ENCODE measurements around the gene ANXA2.

The ANXA2 gene

DNA sequence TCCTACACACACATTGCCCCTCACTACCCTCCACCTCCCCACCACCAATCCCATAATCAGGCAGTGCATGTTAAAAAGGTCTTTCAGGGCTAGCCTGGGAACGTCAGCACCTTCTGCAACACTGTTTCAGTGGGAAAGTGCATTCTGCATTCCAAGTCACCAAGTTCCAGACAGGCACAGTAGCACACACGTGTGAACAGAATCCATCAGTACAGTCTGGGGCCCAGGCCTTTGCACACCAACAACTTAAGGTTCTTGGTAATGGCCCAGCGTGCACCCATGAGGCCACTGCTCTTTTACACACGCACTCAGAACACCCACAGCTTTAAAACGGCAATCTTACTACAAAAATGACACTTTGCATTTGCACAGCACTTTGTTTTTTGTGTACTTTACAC, 1.2 kb downstream of the ANXA2 start:
- no peak for TF ChIP-seq GATA3 (IDR thresholded peaks at IDR 0.05; ENCODE audit: low read depth, low read length)

DNA sequence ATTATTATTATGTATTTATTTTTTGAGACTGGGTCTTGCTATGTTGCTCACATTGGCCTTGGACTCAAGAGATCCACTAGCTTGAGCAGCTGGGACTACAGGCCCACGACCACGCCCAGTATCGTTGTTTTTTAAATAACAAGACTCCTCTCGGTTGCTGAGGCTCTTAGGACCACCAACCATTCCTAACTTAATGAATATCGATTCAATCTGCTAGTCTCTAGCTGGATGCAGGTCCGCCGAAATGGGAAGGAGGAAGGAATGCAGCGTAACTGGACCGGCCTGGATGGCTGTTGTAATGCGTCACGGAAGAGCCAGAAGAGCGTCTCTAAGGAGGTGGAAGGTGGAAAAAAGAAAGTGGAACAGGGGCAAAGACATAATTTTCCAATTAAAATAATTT, 1.7 kb downstream of the ANXA2 start:
- TF ChIP-seq GATA2 (IDR thresholded peaks at IDR 0.05; ENCODE audit: low read depth, low read length) (no peak), GATA3 (IDR thresholded peaks at IDR 0.05; ENCODE audit: low read depth, low read length) (no peak)

DNA sequence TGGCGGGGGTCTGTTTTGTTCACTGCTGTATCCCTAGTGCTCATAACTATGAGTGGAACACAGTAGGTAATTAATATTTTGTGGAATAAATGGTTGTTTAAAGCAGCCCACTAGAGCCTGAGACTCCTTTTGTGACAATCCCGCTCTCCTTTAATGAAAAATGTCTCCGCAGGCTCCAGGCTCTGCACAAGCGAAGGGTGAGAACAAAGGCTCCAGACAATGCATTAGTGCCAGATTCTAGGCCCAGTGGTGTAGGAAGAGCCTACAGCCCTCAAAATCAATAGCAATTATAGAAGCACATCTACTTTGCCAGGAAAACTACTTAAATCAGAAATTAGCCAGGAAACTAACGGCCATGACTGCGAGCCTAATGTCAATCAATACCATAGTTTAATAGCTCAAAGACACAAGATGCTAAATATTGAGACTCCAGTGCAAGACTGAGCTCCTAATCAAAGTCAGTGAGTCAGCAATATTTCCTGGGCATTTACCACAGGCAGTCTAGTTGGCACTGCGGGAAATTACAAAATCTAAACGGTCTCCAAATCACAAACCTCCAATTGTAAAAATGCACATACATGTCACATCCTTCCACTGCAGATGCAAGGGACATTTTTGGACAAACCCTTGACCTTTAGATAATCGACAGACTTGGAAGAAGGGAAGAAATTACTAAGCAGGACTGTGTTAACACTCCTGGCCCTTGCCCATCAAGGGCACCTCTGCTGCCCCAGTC, 2.3 kb downstream of the ANXA2 start:
- TF ChIP-seq GATA3 (IDR thresholded peaks at IDR 0.05; ENCODE audit: low read depth, low read length) (no peak), GATA2 (IDR thresholded peaks at IDR 0.05; ENCODE audit: low read depth, low read length) (no peak)

DNA sequence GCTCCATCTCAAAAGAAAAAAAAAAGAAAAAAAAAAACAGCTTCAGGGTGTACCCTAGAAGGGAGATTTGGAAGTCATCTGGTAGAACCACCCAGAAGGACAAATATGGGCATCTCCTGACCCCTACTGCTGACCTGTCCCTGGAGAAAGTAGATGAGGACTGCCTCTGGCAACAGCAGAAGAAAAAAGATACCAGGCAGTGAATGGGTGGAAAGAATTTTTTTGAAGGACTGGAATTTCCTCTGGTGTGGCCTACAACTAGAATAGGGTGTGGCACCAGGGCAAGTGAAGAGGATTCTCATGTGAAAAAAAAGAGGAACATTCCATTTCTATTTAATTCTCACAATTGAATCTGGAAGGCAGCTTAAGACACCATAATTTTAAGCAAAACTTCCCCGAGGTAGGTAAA, 3.1 kb downstream of the ANXA2 start:
- TF ChIP-seq GATA2 (IDR thresholded peaks at IDR 0.05; ENCODE audit: low read depth, low read length), result no peak
- TF ChIP-seq GATA3 (IDR thresholded peaks at IDR 0.05; ENCODE audit: low read depth, low read length), result no peak

DNA sequence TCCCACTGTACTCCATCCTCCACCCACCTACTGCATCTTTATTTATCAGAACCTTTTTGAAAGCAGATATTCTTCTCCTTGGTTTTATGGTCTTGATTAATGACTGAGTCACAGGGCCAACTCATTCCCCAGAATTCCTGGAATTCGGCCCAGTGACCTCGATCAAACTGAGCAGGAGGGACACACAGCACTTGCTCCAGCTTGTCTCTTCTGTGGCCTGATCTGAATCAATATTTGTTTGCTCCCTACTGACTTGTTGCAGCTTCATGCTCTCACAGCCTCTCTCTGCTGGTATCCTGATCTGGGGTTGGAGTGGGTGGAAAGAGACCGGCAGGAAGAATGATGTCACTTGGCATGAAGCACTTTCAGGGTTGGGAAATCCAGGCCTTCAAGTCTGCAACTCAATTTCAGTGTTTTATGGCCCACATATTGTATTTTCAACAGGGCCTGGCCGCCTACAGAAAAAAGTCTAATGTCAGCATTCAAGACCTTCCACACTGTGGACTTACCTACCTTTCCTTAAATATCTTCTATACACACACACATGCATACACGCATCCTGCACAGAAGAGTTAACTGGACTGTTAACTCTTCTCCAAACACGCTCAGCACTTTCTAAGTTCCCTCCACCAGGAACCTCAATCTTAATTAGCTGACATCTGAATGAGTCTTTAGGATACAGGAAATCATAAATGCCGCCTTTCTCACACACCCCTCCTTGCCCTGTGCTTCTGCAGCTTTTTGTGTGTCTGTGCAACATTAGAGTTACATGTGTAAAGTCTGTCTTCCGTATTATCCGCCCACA, 4.6 kb downstream of the ANXA2 start:
- TF ChIP-seq GATA2 (IDR thresholded peaks at IDR 0.05; ENCODE audit: low read depth, low read length) (no peak), GATA3 (IDR thresholded peaks at IDR 0.05; ENCODE audit: low read depth, low read length) (no peak)

DNA sequence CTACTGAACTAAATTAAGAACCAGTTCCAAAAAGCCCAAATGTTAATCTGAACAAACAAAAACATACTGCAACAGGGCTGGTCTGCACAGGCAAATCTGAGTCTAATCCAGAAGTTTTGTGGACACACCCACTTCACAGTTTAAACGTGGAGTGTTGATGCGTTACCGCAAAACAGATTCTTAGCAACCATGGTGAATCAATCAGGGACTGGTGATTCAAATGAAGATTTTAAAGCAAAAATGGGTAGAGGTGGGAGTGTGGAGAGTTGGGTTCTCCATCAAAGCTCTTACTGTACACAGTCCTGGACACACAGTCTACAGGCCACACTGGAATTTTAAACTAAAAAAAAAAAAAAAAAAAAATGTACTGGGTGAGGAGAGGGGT, 5.2 kb downstream of the ANXA2 start:
- TF ChIP-seq GATA2 (IDR thresholded peaks at IDR 0.05; ENCODE audit: low read depth, low read length) (no peak), GATA3 (IDR thresholded peaks at IDR 0.05; ENCODE audit: low read depth, low read length) (no peak)

DNA sequence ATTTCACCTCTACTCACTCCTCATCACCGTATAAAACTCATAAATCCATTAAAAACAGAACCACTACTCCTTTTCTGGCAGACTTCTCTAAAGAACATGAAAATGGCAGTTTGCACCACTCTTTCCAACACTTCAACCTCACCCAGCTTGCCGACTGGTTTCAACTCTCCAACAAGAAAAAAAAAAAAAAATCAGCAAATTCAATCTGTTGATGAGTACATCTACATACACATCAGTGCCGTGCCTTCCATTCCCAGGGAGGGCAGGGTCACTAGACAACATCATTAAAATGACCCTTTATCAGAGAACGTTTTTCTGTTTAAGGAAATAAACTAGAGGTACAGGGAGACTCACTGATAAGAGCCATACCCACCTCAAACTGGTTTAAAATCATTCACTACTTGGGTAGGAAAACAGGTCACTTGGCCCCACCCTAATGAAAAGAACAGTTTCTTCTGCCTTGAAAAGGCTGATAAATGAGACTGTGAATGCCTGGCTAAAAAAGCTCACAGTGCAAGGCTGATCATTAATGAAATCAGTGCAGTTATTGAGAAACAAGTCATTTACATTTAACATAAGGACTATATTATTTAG, 6.0 kb downstream of the ANXA2 start:
- TF ChIP-seq GATA3 (IDR thresholded peaks at IDR 0.05; ENCODE audit: low read depth, low read length), result no peak
- no peak for TF ChIP-seq GATA2 (IDR thresholded peaks at IDR 0.05; ENCODE audit: low read depth, low read length)

DNA sequence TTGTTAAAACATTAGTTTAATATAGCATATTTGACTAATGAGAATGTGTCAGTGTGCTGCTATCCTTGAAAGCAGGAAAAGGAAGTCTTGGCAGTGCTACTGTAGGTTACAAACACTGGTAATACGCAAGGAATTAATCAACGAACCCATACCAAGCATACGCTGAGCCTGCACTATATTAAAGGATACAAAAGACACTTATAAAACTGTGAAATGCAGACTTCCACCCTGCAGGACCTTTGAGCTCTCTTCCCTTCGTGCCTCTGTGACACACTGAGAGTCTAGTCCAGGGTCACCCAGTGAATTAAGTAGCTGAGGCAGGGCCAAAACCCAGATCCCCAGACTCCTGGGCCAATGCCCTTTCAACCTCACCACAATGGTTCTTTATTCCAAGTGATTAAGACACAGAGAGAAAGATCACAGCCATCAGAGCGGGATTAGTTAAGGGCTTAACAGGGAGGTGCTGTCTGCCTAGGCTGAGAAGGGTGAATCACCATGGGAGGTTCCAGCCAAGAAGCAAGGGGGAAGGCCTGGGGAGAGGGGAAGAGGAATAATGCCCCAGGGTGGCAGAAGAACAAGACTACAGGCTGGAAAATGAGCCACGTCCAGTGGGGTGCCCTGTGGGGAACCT, 6.8 kb downstream of the ANXA2 start:
- TF ChIP-seq GATA2 (IDR thresholded peaks at IDR 0.05; ENCODE audit: low read depth, low read length) (no peak), GATA3 (IDR thresholded peaks at IDR 0.05; ENCODE audit: low read depth, low read length) (no peak)

DNA sequence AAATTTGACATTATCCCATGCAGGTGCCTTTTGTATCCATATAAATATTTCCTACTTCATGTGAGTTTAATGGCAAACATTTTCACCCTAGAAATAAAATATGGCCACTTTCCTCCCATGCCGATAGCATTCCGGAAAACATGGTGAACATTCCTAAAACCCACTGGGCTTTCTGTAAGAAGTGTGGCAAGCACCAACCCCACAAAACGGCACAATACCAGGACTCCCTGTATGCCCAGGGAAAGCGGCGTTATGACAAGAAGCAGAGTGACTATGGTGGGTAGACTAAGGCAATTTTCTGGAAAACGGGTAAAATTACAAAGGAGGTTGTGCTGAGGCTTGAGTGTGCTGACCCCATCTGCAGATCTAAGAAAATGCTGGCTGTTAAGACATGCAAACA, 7.6 kb downstream of the ANXA2 start:
- no peak for TF ChIP-seq GATA2 (IDR thresholded peaks at IDR 0.05; ENCODE audit: low read depth, low read length)
- no peak for TF ChIP-seq GATA3 (IDR thresholded peaks at IDR 0.05; ENCODE audit: low read depth, low read length)

DNA sequence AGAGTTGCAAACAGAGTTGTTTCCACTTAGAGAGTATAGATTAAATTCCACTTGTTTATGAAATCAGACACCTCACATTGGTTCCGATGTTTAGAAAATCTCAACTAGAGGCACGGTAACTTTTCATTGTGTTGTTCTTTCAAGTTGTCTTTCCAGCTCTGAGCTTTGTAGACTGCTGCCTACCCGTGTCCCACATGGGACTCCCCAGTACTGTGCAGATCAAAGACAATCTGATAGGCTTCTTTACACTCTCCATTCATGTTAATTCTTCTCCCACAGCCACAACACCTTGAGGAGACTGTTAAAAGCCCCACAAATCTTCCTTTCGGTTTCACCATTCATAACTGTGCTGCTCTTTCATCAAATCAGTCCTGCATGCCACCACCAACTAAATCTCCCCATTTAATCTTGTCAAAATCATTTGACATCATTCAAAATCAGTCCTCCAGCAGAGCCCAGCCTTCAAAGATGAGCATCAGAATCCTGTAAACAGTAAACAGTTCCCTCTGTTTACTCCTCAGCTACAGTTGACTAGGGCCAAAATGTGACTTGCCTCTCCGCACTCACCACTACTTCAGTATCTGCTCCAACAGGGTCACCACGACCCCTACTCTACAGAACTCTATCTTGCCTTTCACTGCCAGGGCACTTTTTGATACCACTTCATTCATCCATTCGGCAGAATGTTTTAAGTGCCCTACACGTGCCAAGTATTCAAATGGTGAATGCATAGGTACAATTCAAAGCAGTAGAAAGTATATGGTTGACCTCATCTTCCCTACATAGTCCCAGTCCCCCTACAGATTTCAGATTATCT, 8.3 kb downstream of the ANXA2 start:
- no peak for TF ChIP-seq GATA2 (IDR thresholded peaks at IDR 0.05; ENCODE audit: low read depth, low read length)
- no peak for TF ChIP-seq GATA3 (IDR thresholded peaks at IDR 0.05; ENCODE audit: low read depth, low read length)

DNA sequence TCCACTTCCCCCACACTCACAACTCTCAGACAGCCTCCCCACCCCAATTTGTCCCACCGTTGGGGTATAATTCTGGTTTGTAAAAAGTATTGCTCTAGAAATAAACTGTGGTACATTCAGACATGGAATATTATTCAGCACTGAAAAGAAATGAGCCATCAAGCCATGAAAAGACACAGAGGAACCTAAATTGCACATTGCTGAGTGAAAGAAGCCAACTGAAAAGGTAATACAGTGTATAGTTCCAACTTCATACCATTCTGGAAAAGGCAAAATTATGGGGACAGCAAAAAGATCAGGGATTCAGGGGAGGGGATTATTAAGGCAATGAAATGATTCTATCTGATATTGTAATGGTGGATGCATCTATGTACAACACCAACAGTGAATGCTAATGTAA, 10.5 kb downstream of the ANXA2 start:
- no peak for TF ChIP-seq GATA2 (IDR thresholded peaks at IDR 0.05; ENCODE audit: low read depth, low read length)
- no peak for TF ChIP-seq GATA3 (IDR thresholded peaks at IDR 0.05; ENCODE audit: low read depth, low read length)

DNA sequence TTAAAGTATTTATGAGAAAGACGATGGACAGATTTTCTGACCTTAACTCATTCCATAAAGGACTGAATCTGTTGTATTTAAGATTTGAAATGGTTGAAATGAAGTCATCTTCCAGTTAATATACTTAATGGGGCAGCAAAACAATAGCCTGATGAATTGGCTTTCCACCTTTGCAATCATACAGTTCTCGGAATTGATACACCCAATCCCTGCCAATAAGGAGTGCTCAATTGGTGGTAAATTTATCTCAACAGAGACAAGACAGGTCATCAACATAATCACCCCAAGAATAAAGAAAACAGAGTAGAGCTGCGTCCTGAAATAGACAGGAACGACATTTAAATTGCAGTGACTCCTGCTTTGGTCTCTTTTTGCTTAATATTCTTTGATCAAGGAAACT, 11.2 kb downstream of the ANXA2 start:
- no peak for TF ChIP-seq GATA2 (IDR thresholded peaks at IDR 0.05; ENCODE audit: low read depth, low read length)
- no peak for TF ChIP-seq GATA3 (IDR thresholded peaks at IDR 0.05; ENCODE audit: low read depth, low read length)

DNA sequence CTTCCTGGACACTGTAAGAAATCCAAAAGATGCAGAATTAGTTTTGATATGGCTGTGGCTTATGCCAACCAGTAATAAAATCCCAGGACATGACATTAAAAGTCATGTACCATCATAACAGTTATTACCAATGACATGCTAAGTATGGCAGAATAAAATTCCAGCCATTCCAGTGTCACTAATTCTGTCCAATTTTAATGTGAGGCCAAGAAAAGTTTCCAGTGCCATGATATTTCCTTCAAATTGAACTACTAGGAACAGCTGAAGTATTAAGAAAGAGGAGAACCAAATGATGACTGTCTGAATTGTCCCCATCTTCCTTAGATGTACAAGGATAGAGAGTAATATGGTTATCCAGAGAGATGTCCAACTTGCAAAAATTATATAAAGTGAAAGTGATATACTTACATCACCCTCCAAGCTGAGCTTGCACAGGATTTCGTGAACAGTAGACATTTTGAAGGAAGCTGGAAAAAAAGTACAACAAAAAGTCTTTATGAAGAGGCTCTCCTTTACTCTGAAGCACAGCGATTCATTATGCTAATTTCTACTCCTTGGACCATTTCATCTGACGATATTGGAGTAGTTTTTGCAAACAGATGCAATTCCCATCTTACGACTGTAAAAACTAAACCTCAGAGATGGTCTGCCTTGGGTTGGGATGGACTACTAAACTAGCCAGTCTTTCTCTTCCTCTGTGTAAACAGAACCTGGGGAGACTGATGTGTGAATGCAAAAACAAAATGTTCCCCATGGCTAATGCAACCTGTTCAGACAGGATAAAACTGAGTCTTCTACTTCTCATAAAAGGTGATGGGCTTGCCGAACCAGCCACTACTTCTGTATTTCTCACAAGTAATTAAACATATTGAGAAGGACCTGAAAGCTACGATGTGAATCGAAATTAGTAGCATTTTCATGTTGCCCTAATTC, 11.9 kb downstream of the ANXA2 start:
- no peak for TF ChIP-seq GATA3 (IDR thresholded peaks at IDR 0.05; ENCODE audit: low read depth, low read length)
- no peak for TF ChIP-seq GATA2 (IDR thresholded peaks at IDR 0.05; ENCODE audit: low read depth, low read length)
